Gastrocnemius medialis (tissue), 4 donors: ENCODE measurements around the gene RETSAT. TPM values are rescaled to one million over a fixed set of nuclear protein-coding genes. Genes with fewer than 3 reads are reported as not detected.

ENCODE experiments used
- ATAC-seq, 2 donors: fragments of 150-250 bp; one replicate each; pipeline ENCODE4 v1.9.1; 2016
- DNase-seq, 2 donors: peaks; one replicate each; pipeline ENCODE4 v3.0.0-alpha.2; 2019
- H3K27ac ChIP-seq, 4 donors: fragments of 200-600 bp; sonication (generic); 1 replicate in 1 of 4; 2 replicates in 3 of 4; pipeline ENCODE4 v1.5.1; 2016 to 2018; ENCODE audit warnings: mild to moderate bottlenecking in 2 of 4, moderate library complexity in 1 of 4
- H3K27me3 ChIP-seq, 3 donors: fragments of 200-600 bp; sonication (generic) in 2 of 3; 1 replicate in 1 of 3; 2 replicates in 2 of 3; pipeline versions ENCODE4 v1.5.1 to v1.6.0; 2016 to 2019; ENCODE audit warnings: mild to moderate bottlenecking in 1 of 3, moderate library complexity in 1 of 3
- H3K36me3 ChIP-seq, 2 donors: fragments of 200-600 bp; sonication (generic) in 1 of 2; one replicate each; pipeline ENCODE4 v1.5.1; 2017 to 2018
- H3K4me1 ChIP-seq, 2 donors: fragments of 200-600 bp; sonication (generic) in 1 of 2; one replicate each; pipeline ENCODE4 v1.5.1; 2016 to 2017; ENCODE audit warnings: mild to moderate bottlenecking in 2 of 2
- H3K4me3 ChIP-seq, 4 donors: fragments of 200-600 bp; sonication (generic) in 3 of 4; 1 replicate in 1 of 4; 2 replicates in 3 of 4; pipeline ENCODE4 v1.5.1; 2016 to 2019; ENCODE audit warnings: mild to moderate bottlenecking in 2 of 4
- H3K9me3 ChIP-seq, 3 donors: fragments of 200-600 bp; sonication (generic) in 2 of 3; 1 replicate in 1 of 3; 2 replicates in 2 of 3; pipeline ENCODE4 v1.5.1; 2016 to 2019
- CTCF ChIP-seq, 5 experiments: fragments of 450-650 bp in 3 of 5; fragments of 200-600 bp in 2 of 5; sonication (generic) in 2 of 5; IDR thresholded peaks in 4 of 5; conservative IDR thresholded peaks in 1 of 5; 1 replicate in 4 of 5; 2 replicates in 1 of 5; pipeline ENCODE4 v1.5.1; 2016 to 2019; ENCODE audit warnings: antibody characterized with exemption in 5 of 5, mild to moderate bottlenecking in 3 of 5, moderate library complexity in 3 of 5
- POLR2A ChIP-seq, 2 donors: fragments of 450-650 bp; IDR thresholded peaks; one replicate each; pipeline ENCODE4 v1.6.1; 2017; ENCODE audit warnings: antibody characterized with exemption in 2 of 2, mild to moderate bottlenecking in 2 of 2, moderate library complexity in 2 of 2
- in situ Hi-C, 4 donors: fragments of 200-750 bp; cut with MboI; loops; one replicate each; pipeline versions ENCODE4 v1.15.0 to v1.8.0; 2017; ENCODE audit warnings: low sequenced_read_pairs in 4 of 4
- intact Hi-C: fragments of 100-400 bp; cut with DNase I; formaldehyde crosslinking; loops from one replicate; pipeline ENCODE4 v1.15.1; 2023; ENCODE audit warnings: low total_unique reads
- total RNA-seq, 4 donors: library from RNA; depleted of rRNA; stranded (reverse); fragments of >200 nt; gene quantifications; one replicate each; pipeline versions ENCODE4 v1.1.0 to v1.2.3, GENCODE V29; 2016

RETSAT gene
- total RNA-seq, 4 donors from 2014 or later = 62.2 to 151 (median 116) TPM

GRCh38 chr2:85309699-85310321 lies 44.5 kb downstream of the RETSAT start:
- intact Hi-C loops (no loop called here), in situ Hi-C loops (no loop called here)
- Histone ChIP-seq H3K9me3 (no peaks in the 10 kb centered on the region), H3K4me3 (no peak overlapping the region), H3K36me3 (peaks cover 0 to 25% of the 10 kb centered on the region in 2 donors), H3K4me1 (peaks cover 0 to 6% of the 10 kb centered on the region in 2 donors), H3K27ac (no peak overlapping the region), H3K27me3 (no peaks in the 10 kb centered on the region)
- ATAC-seq (no peak), DNase-seq (no peak)
- TF ChIP-seq CTCF (IDR thresholded peaks at IDR 0.05 in 4 of 5, conservative IDR thresholded peaks at IDR 0.05 in 1 of 5) = no peak
- no peak for TF ChIP-seq POLR2A (IDR thresholded peaks at IDR 0.05)

GRCh38 chr2:85308896-85309555 lies 45.3 kb downstream of the RETSAT start:
- DNase-seq (no peak), ATAC-seq (no peak)
- TF ChIP-seq CTCF (IDR thresholded peaks at IDR 0.05 in 4 of 5, conservative IDR thresholded peaks at IDR 0.05 in 1 of 5) (no peak), POLR2A (IDR thresholded peaks at IDR 0.05) (no peak)
- no peaks in the 10 kb centered on the region for H3K9me3 ChIP-seq
- intact Hi-C loops = no loop called here
- no peaks in the 10 kb centered on the region for H3K27me3 ChIP-seq
- in situ Hi-C loops = no loop called here
- H3K4me1 ChIP-seq = peaks cover 0 to 6% of the 10 kb centered on the region in 2 donors
- peaks cover 0 to 21% of the 10 kb centered on the region in 2 donors for H3K36me3 ChIP-seq
- peak overlapping the region in 1 of 4 donors; percentile 4 for H3K27ac ChIP-seq
- H3K4me3 ChIP-seq = no peak overlapping the region

- H3K36me3 ChIP-seq = peaks cover 0 to 21% of the 10 kb centered on the region in 2 donors
- in situ Hi-C loops (no loop called here), intact Hi-C loops (no loop called here)
- peaks cover 0 to 6% of the 10 kb centered on the region in 2 donors for H3K4me1 ChIP-seq
- no peak overlapping the region for H3K27ac ChIP-seq
- no peak overlapping the region for H3K4me3 ChIP-seq
- no peaks in the 10 kb centered on the region for H3K27me3 ChIP-seq
- H3K9me3 ChIP-seq = no peaks in the 10 kb centered on the region
- TF ChIP-seq POLR2A (IDR thresholded peaks at IDR 0.05) (no peak), CTCF (IDR thresholded peaks at IDR 0.05 in 4 of 5, conservative IDR thresholded peaks at IDR 0.05 in 1 of 5) (no peak)
- no peak for ATAC-seq
- DNase-seq = no peak
Measured at GRCh38 chr2:85308201-85308600, 46.1 kb downstream of the RETSAT start.

- in situ Hi-C loops = no loop called here
- H3K36me3 ChIP-seq = peaks cover 0 to 21% of the 10 kb centered on the region in 2 donors
- no peaks in the 10 kb centered on the region for H3K9me3 ChIP-seq
- intact Hi-C loops = no loop called here
- no peak overlapping the region for H3K27ac ChIP-seq
- H3K4me3 ChIP-seq = no peak overlapping the region
- no peak for ATAC-seq
- TF ChIP-seq CTCF (IDR thresholded peaks at IDR 0.05 in 4 of 5, conservative IDR thresholded peaks at IDR 0.05 in 1 of 5) (no peak), POLR2A (IDR thresholded peaks at IDR 0.05) (no peak)
- peaks cover 0 to 6% of the 10 kb centered on the region in 2 donors for H3K4me1 ChIP-seq
- no peaks in the 10 kb centered on the region for H3K27me3 ChIP-seq
- no peak for DNase-seq
Measured at GRCh38 chr2:85307527-85307897, 46.8 kb downstream of the RETSAT start.
